MM.1S (cell line): ENCODE results near the gene MECP2.

Experiments
- DNase-seq: peaks from one replicate; pipeline ENCODE4 v3.0.0-alpha.2; 2015
- H2AFZ ChIP-seq: fragments of 300-600 bp; sonication (generic); 2 replicates; pipeline ENCODE4 v1.6.0; 2016; ENCODE audit warnings: antibody characterized with exemption, low read length
- H3F3A ChIP-seq: fragments of 300-600 bp; sonication (generic); 2 replicates; pipeline ENCODE4 v1.6.1; 2016; ENCODE audit warnings: mild to moderate bottlenecking, antibody characterized with exemption, low read length, moderate library complexity, mixed read lengths; ENCODE audit not compliant: insufficient read depth
- H3K27ac ChIP-seq: fragments of 300-600 bp; sonication (generic); 2 replicates; pipeline ENCODE4 v1.5.1; 2016; ENCODE audit warnings: mild to moderate bottlenecking, low read length
- H3K27me3 ChIP-seq: fragments of 300-600 bp; sonication (generic); replicated peaks from 2 replicates; pipeline ENCODE4 v1.6.0; 2016; ENCODE audit warnings: low read length; ENCODE audit not compliant: insufficient read depth
- H3K36me3 ChIP-seq: fragments of 300-600 bp; sonication (generic); replicated peaks from 2 replicates; pipeline ENCODE4 v1.6.1; 2016; ENCODE audit warnings: mild to moderate bottlenecking, low read length, mixed read lengths; ENCODE audit not compliant: insufficient read depth
- H3K4me1 ChIP-seq: fragments of 300-600 bp; sonication (generic); 2 replicates; pipeline ENCODE4 v1.6.1; 2016; ENCODE audit warnings: low read length, mixed read lengths
- H3K4me2 ChIP-seq: fragments of 300-600 bp; sonication (generic); 2 replicates; pipeline ENCODE4 v1.6.0; 2016; ENCODE audit warnings: low read depth, low read length
- H3K4me3 ChIP-seq: fragments of 300-600 bp; sonication (generic); 2 replicates; pipeline ENCODE4 v1.5.1; 2016; ENCODE audit warnings: low read length, mixed read lengths
- H3K79me2 ChIP-seq: fragments of 300-600 bp; sonication (generic); 2 replicates; pipeline ENCODE4 v1.6.1; 2016; ENCODE audit warnings: mixed run types, low read length, mixed read lengths
- H3K9ac ChIP-seq: fragments of 300-600 bp; sonication (generic); 2 replicates; pipeline ENCODE4 v1.6.1; 2016; ENCODE audit warnings: low read length, mixed read lengths
- H3K9me2 ChIP-seq: fragments of 300-600 bp; sonication (generic); replicated peaks from 2 replicates; pipeline ENCODE4 v1.6.1; 2016; ENCODE audit warnings: mild to moderate bottlenecking, low read length, mixed read lengths; ENCODE audit not compliant: insufficient read depth
- H3K9me3 ChIP-seq: fragments of 300-600 bp; sonication (generic); replicated peaks from 2 replicates; pipeline ENCODE4 v1.6.1; 2016; ENCODE audit warnings: mild to moderate bottlenecking, low read length, mixed read lengths; ENCODE audit not compliant: insufficient read depth
- H4K20me1 ChIP-seq: fragments of 300-600 bp; sonication (generic); 2 replicates; pipeline ENCODE4 v1.6.1; 2016; ENCODE audit warnings: mild to moderate bottlenecking, low read length, moderate library complexity, mixed read lengths; ENCODE audit not compliant: insufficient read depth
- CTCF ChIP-seq: fragments of 300-600 bp; sonication (generic); IDR thresholded peaks from 2 replicates; pipeline ENCODE4 v1.5.1; 2016; ENCODE audit warnings: antibody characterized with exemption, low read length, mixed read lengths
- EZH2 ChIP-seq: fragments of 300-600 bp; sonication (generic); optimal IDR thresholded peaks from 2 replicates; pipeline ENCODE3; 2017; ENCODE audit warnings: low read depth, mild to moderate bottlenecking, antibody characterized with exemption, low read length, mixed read lengths
- EZH2phosphoT487 ChIP-seq: fragments of 300-600 bp; sonication (generic); IDR thresholded peaks from 2 replicates; pipeline ENCODE4 v1.6.1; 2018; ENCODE audit warnings: antibody characterized with exemption, low read length

MECP2 gene

GRCh38 chrX:154030266-154030665, 67.3 kb downstream of the MECP2 start:
- H3K36me3 ChIP-seq = no peaks in the 10 kb centered on the region
- TF ChIP-seq EZH2 (no peak), CTCF (no peak), EZH2phosphoT487 (no peak)

GRCh38 chrX:154029439-154029838, 68.1 kb downstream of the MECP2 start:
- no peak for DNase-seq
- no peaks in the 10 kb centered on the region for H3K36me3 ChIP-seq

More at GRCh38 chrX:154030266-154030665, 67.3 kb downstream of the MECP2 start:
- no peaks in the 10 kb centered on the region for H3F3A ChIP-seq
- no peaks in the 10 kb centered on the region for H3K4me1 ChIP-seq
- H3K27me3 ChIP-seq = no peaks in the 10 kb centered on the region
- H2AFZ ChIP-seq = no peak overlapping the region
- no peak for DNase-seq
- H3K4me2 ChIP-seq = no peak overlapping the region
- H4K20me1 ChIP-seq = no peaks in the 10 kb centered on the region
- H3K9me2 ChIP-seq = no peaks in the 10 kb centered on the region
- H3K27ac ChIP-seq = no peak overlapping the region
- H3K4me3 ChIP-seq = no peak overlapping the region
- H3K9me3 ChIP-seq = no peaks in the 10 kb centered on the region
- peaks cover 6% of the 10 kb centered on the region; the same call in 1 of the 2 replicates for H3K79me2 ChIP-seq
- H3K9ac ChIP-seq = no peak overlapping the region

GRCh38 chrX:154028502-154029184, 68.9 kb downstream of the MECP2 start:
- Histone ChIP-seq H3K79me2 (peaks cover 5% of the 10 kb centered on the region; the same call in 1 of the 2 replicates), H3K27me3 (no peaks in the 10 kb centered on the region), H3K4me3 (no peak overlapping the region), H3K36me3 (no peaks in the 10 kb centered on the region), H3K9ac (no peak overlapping the region), H3K27ac (no peak overlapping the region), H3K9me2 (no peaks in the 10 kb centered on the region), H3F3A (no peaks in the 10 kb centered on the region), H3K4me1 (no peaks in the 10 kb centered on the region), H2AFZ (no peak overlapping the region), H3K9me3 (no peaks in the 10 kb centered on the region), H4K20me1 (no peaks in the 10 kb centered on the region), H3K4me2 (no peak overlapping the region)
- DNase-seq = no peak
- no peak for TF ChIP-seq CTCF
- no peak for TF ChIP-seq EZH2
- no peak for TF ChIP-seq EZH2phosphoT487

More at GRCh38 chrX:154029439-154029838, 68.1 kb downstream of the MECP2 start:
- H3K4me2 ChIP-seq = no peak overlapping the region
- TF ChIP-seq EZH2phosphoT487 = no peak
- no peak for TF ChIP-seq CTCF
- no peak for TF ChIP-seq EZH2
- no peaks in the 10 kb centered on the region for H3K9me3 ChIP-seq
- H3K4me1 ChIP-seq = no peaks in the 10 kb centered on the region
- no peak overlapping the region for H2AFZ ChIP-seq
- H3K27ac ChIP-seq = no peak overlapping the region
- H3K4me3 ChIP-seq = no peak overlapping the region
- H3K79me2 ChIP-seq = peaks cover 6% of the 10 kb centered on the region; the same call in 1 of the 2 replicates
- H3K27me3 ChIP-seq = no peaks in the 10 kb centered on the region
- no peak overlapping the region for H3K9ac ChIP-seq
- no peaks in the 10 kb centered on the region for H3F3A ChIP-seq
- no peaks in the 10 kb centered on the region for H4K20me1 ChIP-seq
- H3K9me2 ChIP-seq = no peaks in the 10 kb centered on the region
